ENCODE data around the gene MRPS6. TPM values are rescaled to one million over a fixed set of nuclear protein-coding genes. Genes with fewer than 3 reads are reported as not detected.

MRPS6 gene
- total RNA-seq, 1 donor from 2014 or later = 76.7 TPM

GRCh38 chr21:34170886-34171285, 97.5 kb downstream of the MRPS6 start:
- Mint-ChIP-seq H3K36me3 (ENCODE audit: insufficient read depth) (peaks cover 37% of the 10 kb centered on the region), H3K4me1 (ENCODE audit: low read depth) (no peaks in the 10 kb centered on the region), H3K27ac (no peak overlapping the region), H3K4me3 (ENCODE audit: low read depth) (no peak overlapping the region), H3K9me3 (ENCODE audit: low read depth) (peaks cover 55% of the 10 kb centered on the region), H3K27me3 (no peaks in the 10 kb centered on the region)
- TF ChIP-seq CTCF (IDR thresholded peaks at IDR 0.05; ENCODE audit: unreplicated experiment) = no peak
- DNase-seq (ENCODE audit: low spot score, unreplicated experiment) = no peak

GRCh38 chr21:34174470-34174869, 101.1 kb downstream of the MRPS6 start:
- DNase-seq (ENCODE audit: low spot score, unreplicated experiment) = no peak
- Mint-ChIP-seq H3K4me3 (ENCODE audit: low read depth) (no peak overlapping the region), H3K9me3 (ENCODE audit: low read depth) (peaks cover 32% of the 10 kb centered on the region), H3K4me1 (ENCODE audit: low read depth) (no peaks in the 10 kb centered on the region), H3K36me3 (ENCODE audit: insufficient read depth) (peaks cover 14% of the 10 kb centered on the region), H3K27me3 (no peaks in the 10 kb centered on the region), H3K27ac (no peak overlapping the region)
- TF ChIP-seq CTCF (IDR thresholded peaks at IDR 0.05; ENCODE audit: unreplicated experiment) = no peak

- peaks cover 4% of the 10 kb centered on the region for H3K4me1 Mint-ChIP-seq (ENCODE audit: low read depth)
- H3K27ac Mint-ChIP-seq = no peak overlapping the region
- TF ChIP-seq CTCF (IDR thresholded peaks at IDR 0.05; ENCODE audit: unreplicated experiment) = no peak
- H3K27me3 Mint-ChIP-seq = no peaks in the 10 kb centered on the region
- no peak overlapping the region for H3K4me3 Mint-ChIP-seq (ENCODE audit: low read depth)
- no peak for DNase-seq (ENCODE audit: low spot score, unreplicated experiment)
- H3K36me3 Mint-ChIP-seq (ENCODE audit: insufficient read depth) = peaks cover 7% of the 10 kb centered on the region
- peaks cover 22% of the 10 kb centered on the region for H3K9me3 Mint-ChIP-seq (ENCODE audit: low read depth)
These were observed 103.1 kb downstream of the MRPS6 start for GRCh38 chr21:34176448-34176847.

- no peaks in the 10 kb centered on the region for H3K27me3 Mint-ChIP-seq
- DNase-seq (ENCODE audit: low spot score, unreplicated experiment) = no peak
- H3K4me3 Mint-ChIP-seq (ENCODE audit: low read depth) = no peak overlapping the region
These were observed 104.7 kb downstream of the MRPS6 start for GRCh38 chr21:34177919-34178567.

GRCh38 chr21:34179204-34179935, 106.0 kb downstream of the MRPS6 start:
- no peak overlapping the region for H3K27ac Mint-ChIP-seq
- H3K4me1 Mint-ChIP-seq (ENCODE audit: low read depth) = peaks cover 8% of the 10 kb centered on the region
- H3K36me3 Mint-ChIP-seq (ENCODE audit: insufficient read depth) = peaks cover 1% of the 10 kb centered on the region
- no peaks in the 10 kb centered on the region for H3K27me3 Mint-ChIP-seq
- DNase-seq (ENCODE audit: low spot score, unreplicated experiment) = no peak
- peaks cover 4% of the 10 kb centered on the region for H3K9me3 Mint-ChIP-seq (ENCODE audit: low read depth)
- TF ChIP-seq CTCF (IDR thresholded peaks at IDR 0.05; ENCODE audit: unreplicated experiment) = no peak
- no peak overlapping the region for H3K4me3 Mint-ChIP-seq (ENCODE audit: low read depth)

More at GRCh38 chr21:34177919-34178567, 104.7 kb downstream of the MRPS6 start:
- no peak for TF ChIP-seq CTCF (IDR thresholded peaks at IDR 0.05; ENCODE audit: unreplicated experiment)
- H3K36me3 Mint-ChIP-seq (ENCODE audit: insufficient read depth) = peaks cover 4% of the 10 kb centered on the region
- peaks cover 15% of the 10 kb centered on the region for H3K9me3 Mint-ChIP-seq (ENCODE audit: low read depth)
- no peak overlapping the region for H3K27ac Mint-ChIP-seq
- peaks cover 4% of the 10 kb centered on the region for H3K4me1 Mint-ChIP-seq (ENCODE audit: low read depth)

Measured in progenitor cell of endocrine pancreas (in vitro differentiated cells).